ENCODE measurements around the gene TIGIT. TPM values are rescaled to one million over a fixed set of nuclear protein-coding genes. Genes with fewer than 3 reads are reported as not detected.

TIGIT gene
- total and polyA plus RNA-seq, 2 experiments from 2014 or later: 0.07 to 0.50 TPM

DNA sequence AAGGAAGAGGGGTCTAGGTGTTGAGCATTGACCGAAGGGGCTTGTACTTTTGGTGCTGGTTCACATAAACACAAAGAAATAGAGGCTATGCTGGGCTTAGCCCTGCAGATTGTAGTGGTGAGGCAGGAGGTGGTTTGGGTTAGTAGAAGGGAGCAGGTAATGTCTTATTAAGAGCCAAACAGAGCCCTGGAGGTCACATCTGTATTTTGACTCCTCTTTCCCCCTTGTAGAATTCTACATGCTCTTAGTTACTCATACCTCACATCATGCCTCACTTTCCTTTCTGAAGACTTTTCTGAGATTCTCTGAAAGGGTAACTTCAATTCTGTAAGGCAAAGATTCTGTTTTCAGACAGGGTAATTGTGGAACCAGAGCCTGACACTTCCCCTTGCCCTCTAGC is 40.3 kb upstream of the TIGIT start:
- Mint-ChIP-seq H3K27ac (no peak overlapping the region), H3K4me3 (no peak overlapping the region), H3K36me3 (ENCODE audit: low read depth) (peaks cover 2% of the 10 kb centered on the region; the same call in 2 of the 3 replicates), H3K4me1 (no peaks in the 10 kb centered on the region), H3K27me3 (ENCODE audit: insufficient read depth, low read depth, poor library complexity) (peaks cover 2% of the 10 kb centered on the region), H3K9me3 (peaks cover 14% of the 10 kb centered on the region)
- no peak for DNase-seq (ENCODE audit: low spot score)
- no peak overlapping the region for H3K27ac ChIP-seq (ENCODE audit: low read depth)
- H3K27me3 ChIP-seq (ENCODE audit: insufficient read depth): no peaks in the 10 kb centered on the region
- no peak overlapping the region for H3K4me3 ChIP-seq
- no peak overlapping the region for H3K4me2 ChIP-seq
- no peaks in the 10 kb centered on the region for H4K20me1 ChIP-seq (replicated peaks; ENCODE audit: insufficient read depth)
- H3K36me3 ChIP-seq (ENCODE audit: insufficient read depth): no peaks in the 10 kb centered on the region
- peaks cover 7% of the 10 kb centered on the region; the same call in 1 of the 2 replicates for H3K9me2 ChIP-seq (ENCODE audit: insufficient read depth)
- peak overlapping the region; percentile 72; the same call in 1 of the 2 replicates for H2AFZ ChIP-seq
- no peaks in the 10 kb centered on the region for H3K79me2 ChIP-seq (replicated peaks; ENCODE audit: insufficient read depth)
- TF ChIP-seq, protein P1, sequence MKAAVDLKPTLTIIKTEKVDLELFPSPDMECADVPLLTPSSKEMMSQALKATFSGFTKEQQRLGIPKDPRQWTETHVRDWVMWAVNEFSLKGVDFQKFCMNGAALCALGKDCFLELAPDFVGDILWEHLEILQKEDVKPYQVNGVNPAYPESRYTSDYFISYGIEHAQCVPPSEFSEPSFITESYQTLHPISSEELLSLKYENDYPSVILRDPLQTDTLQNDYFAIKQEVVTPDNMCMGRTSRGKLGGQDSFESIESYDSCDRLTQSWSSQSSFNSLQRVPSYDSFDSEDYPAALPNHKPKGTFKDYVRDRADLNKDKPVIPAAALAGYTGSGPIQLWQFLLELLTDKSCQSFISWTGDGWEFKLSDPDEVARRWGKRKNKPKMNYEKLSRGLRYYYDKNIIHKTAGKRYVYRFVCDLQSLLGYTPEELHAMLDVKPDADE (IDR thresholded peaks at IDR 0.05): no peak
- no peak for TF ChIP-seq ZNF114 (CRISPR knock-in tag; IDR thresholded peaks at IDR 0.05)
- TF ChIP-seq EZH2 (IDR thresholded peaks at IDR 0.05; ENCODE audit: low read depth, unreplicated experiment): no peak
- no peak for TF ChIP-seq POLR2AphosphoS5 (IDR thresholded peaks at IDR 0.05; ENCODE audit: low read depth)
- TF ChIP-seq STAT1 (IDR thresholded peaks at IDR 0.05; ENCODE audit: unreplicated experiment): no peak
- no peak for TF ChIP-seq ZNF462 (CRISPR knock-in tag; IDR thresholded peaks at IDR 0.05)
- TF ChIP-seq EZH2phosphoT487 (IDR thresholded peaks at IDR 0.05; ENCODE audit: unreplicated experiment): no peak
- no peak for TF ChIP-seq REST (IDR thresholded peaks at IDR 0.05; ENCODE audit: unreplicated experiment)
- TF ChIP-seq, protein P2, sequence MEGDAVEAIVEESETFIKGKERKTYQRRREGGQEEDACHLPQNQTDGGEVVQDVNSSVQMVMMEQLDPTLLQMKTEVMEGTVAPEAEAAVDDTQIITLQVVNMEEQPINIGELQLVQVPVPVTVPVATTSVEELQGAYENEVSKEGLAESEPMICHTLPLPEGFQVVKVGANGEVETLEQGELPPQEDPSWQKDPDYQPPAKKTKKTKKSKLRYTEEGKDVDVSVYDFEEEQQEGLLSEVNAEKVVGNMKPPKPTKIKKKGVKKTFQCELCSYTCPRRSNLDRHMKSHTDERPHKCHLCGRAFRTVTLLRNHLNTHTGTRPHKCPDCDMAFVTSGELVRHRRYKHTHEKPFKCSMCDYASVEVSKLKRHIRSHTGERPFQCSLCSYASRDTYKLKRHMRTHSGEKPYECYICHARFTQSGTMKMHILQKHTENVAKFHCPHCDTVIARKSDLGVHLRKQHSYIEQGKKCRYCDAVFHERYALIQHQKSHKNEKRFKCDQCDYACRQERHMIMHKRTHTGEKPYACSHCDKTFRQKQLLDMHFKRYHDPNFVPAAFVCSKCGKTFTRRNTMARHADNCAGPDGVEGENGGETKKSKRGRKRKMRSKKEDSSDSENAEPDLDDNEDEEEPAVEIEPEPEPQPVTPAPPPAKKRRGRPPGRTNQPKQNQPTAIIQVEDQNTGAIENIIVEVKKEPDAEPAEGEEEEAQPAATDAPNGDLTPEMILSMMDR (conservative IDR thresholded peaks at IDR 0.05; ENCODE audit: low read depth in 2 of 2): no peak
- no peak for TF ChIP-seq ZNF331 (CRISPR knock-in tag; IDR thresholded peaks at IDR 0.05; ENCODE audit: low read depth)
- no peak for TF ChIP-seq NANOG (IDR thresholded peaks at IDR 0.05; ENCODE audit: borderline replicate concordance)
- TF ChIP-seq JUNB (IDR thresholded peaks at IDR 0.05; ENCODE audit: unreplicated experiment): no peak
- no peak for TF ChIP-seq CREB1 (CRISPR knock-in tag; IDR thresholded peaks at IDR 0.05; ENCODE audit: low read depth)
- ATAC-seq: no peak
- H3K4me1 ChIP-seq (ENCODE audit: insufficient read depth): no peaks in the 10 kb centered on the region
- no peaks in the 10 kb centered on the region for H3F3A ChIP-seq (replicated peaks; ENCODE audit: low read depth)

Data from GM23338 (cell line).